Fibroblast of the conjunctiva (primary cell): Measurements from ENCODE around the gene ARHGEF35.
"Not testable (repeated sequence)": the region's sequence is repeated elsewhere in the genome, so short reads cannot be mapped to it uniquely, and the experiment has no call there.

Source experiments
- DNase-seq: peaks from one replicate; pipeline ENCODE4 v3.0.0-alpha.2; 2010; ENCODE audit warnings: low read depth

The ARHGEF35 gene

GRCh38 chr7:144178380-144179164 is 17.1 kb downstream of the ARHGEF35 start:
- DNase-seq = peak; percentile 1

- DNase-seq = no peak
Observed at GRCh38 chr7:144174613-144175012, 21.0 kb downstream of the ARHGEF35 start.

GRCh38 chr7:144171594-144172350 is 23.9 kb downstream of the ARHGEF35 start:
- not testable (repeated sequence) for DNase-seq

- no peak for DNase-seq
Observed at GRCh38 chr7:144164784-144165183, 30.8 kb downstream of the ARHGEF35 start.

GRCh38 chr7:144158861-144159260 is 36.8 kb downstream of the ARHGEF35 start:
- no peak for DNase-seq

GRCh38 chr7:144148224-144148827 is 47.3 kb downstream of the ARHGEF35 start:
- DNase-seq = no peak

- DNase-seq = no peak
Observed at GRCh38 chr7:144144426-144144825, 51.2 kb downstream of the ARHGEF35 start.

- DNase-seq = no peak
Observed at GRCh38 chr7:144142187-144142586, 53.4 kb downstream of the ARHGEF35 start.

GRCh38 chr7:144137501-144137900 is 58.1 kb downstream of the ARHGEF35 start:
- DNase-seq = no peak
